Measurements from ENCODE around the gene TLR1. TPM values are rescaled to one million over a fixed set of nuclear protein-coding genes. Genes with fewer than 3 reads are reported as not detected.

The TLR1 gene
- polyA plus RNA-seq, 3 donors, result 3.4 to 5.0 (median 4.7) TPM

Other genes with a start within 250 kb of the TLR1 start
- gene KLF3, start 140.6 kb downstream of the TLR1 start, polyA plus RNA-seq (ENCODE audit: insufficient read length in 3 of 3), result 10 to 100 TPM; 54.3 to 58.9 (median 58.2) TPM
- under 1 TPM; 0.47 to 0.59 (median 0.58) TPM for gene TLR10, start 21.8 kb downstream of the TLR1 start, polyA plus RNA-seq (ENCODE audit: insufficient read length in 3 of 3)
- gene TLR6, start 52.0 kb upstream of the TLR1 start, polyA plus RNA-seq (ENCODE audit: insufficient read length in 3 of 3), result under 1 TPM; 0.61 to 0.78 (median 0.74) TPM
- gene FAM114A1, start 63.0 kb upstream of the TLR1 start, polyA plus RNA-seq (ENCODE audit: insufficient read length in 3 of 3), result 10 to 100 TPM; 29.4 to 35.3 (median 29.5) TPM
- gene TMEM156, start 227.6 kb upstream of the TLR1 start, polyA plus RNA-seq (ENCODE audit: insufficient read length in 3 of 3), result 1 to 10 TPM; 2.7 to 3.8 (median 2.7) TPM